Prostate gland (tissue), 2 donors: ENCODE results near the gene INSM1. TPM values are rescaled to one million over a fixed set of nuclear protein-coding genes. Genes with fewer than 3 reads are reported as not detected.

Source experiments
- DNase-seq: peaks from one replicate; pipeline ENCODE4 v3.0.0-alpha.2; 2019; ENCODE audit warnings: low spot score
- H3K27ac ChIP-seq, 2 donors: fragments of 200-600 bp; sonication (generic); 2 replicates each; pipeline ENCODE4 v1.5.1; 2017 to 2019
- H3K27me3 ChIP-seq: fragments of 200-600 bp; sonication (generic); replicated peaks from 2 replicates; pipeline ENCODE4 v1.5.1; 2019; ENCODE audit not compliant: insufficient read depth
- H3K36me3 ChIP-seq, 2 donors: fragments of 200-600 bp; sonication (generic); 1 replicate in 1 of 2; 2 replicates in 1 of 2; pipeline versions ENCODE4 v1.5.1 to v1.8.1; 2017 to 2019
- H3K4me1 ChIP-seq: fragments of 200-600 bp; sonication (generic); replicated peaks from 2 replicates; pipeline ENCODE4 v1.5.1; 2019
- H3K4me3 ChIP-seq, 2 donors: fragments of 200-600 bp; sonication (generic); 2 replicates each; pipeline ENCODE4 v1.5.1; 2017 to 2019
- H3K9me3 ChIP-seq: fragments of 200-600 bp; sonication (generic); 2 replicates; pipeline ENCODE4 v1.5.1; 2017
- POLR2A ChIP-seq: fragments of 450-650 bp; IDR thresholded peaks from one replicate; pipeline ENCODE4 v1.6.1; 2016; ENCODE audit warnings: antibody characterized with exemption, mild to moderate bottlenecking
- POLR2AphosphoS5 ChIP-seq: sonication (generic); formaldehyde crosslinking; IDR thresholded peaks from one replicate; pipeline ENCODE4 v1.6.1; 2017; ENCODE audit warnings: antibody characterized with exemption
- WGBS: methylation state at CpG from one replicate; pipeline ENCODE4 v1.1.5; 2018; 5-methylcytosine and 5-hydroxymethylcytosine counted together
- intact Hi-C: fragments of 100-400 bp; cut with DNase I; formaldehyde crosslinking; loops from one replicate; pipeline ENCODE4 v1.14.2; 2022
- total RNA-seq, 2 donors: library from RNA; depleted of rRNA; stranded (reverse); fragments of >200 nt; gene quantifications; one replicate each; pipeline ENCODE4 v1.1.0, GENCODE V29; 2016
- TF ChIP-seq, protein P1 (sequence below), 4 experiments: fragments of 200-600 bp in 2 of 4; fragments of 450-650 bp in 2 of 4; sonication (generic) in 2 of 4; IDR thresholded peaks; 1 replicate in 3 of 4; 2 replicates in 1 of 4; pipeline ENCODE4 v1.5.1; 2016 to 2019; ENCODE audit warnings: antibody characterized with exemption in 4 of 4, mild to moderate bottlenecking in 2 of 4, moderate library complexity in 2 of 4

INSM1 gene
- total RNA-seq, 2 donors from 2014 or later: 0.82 to 1.5 TPM

DNA sequence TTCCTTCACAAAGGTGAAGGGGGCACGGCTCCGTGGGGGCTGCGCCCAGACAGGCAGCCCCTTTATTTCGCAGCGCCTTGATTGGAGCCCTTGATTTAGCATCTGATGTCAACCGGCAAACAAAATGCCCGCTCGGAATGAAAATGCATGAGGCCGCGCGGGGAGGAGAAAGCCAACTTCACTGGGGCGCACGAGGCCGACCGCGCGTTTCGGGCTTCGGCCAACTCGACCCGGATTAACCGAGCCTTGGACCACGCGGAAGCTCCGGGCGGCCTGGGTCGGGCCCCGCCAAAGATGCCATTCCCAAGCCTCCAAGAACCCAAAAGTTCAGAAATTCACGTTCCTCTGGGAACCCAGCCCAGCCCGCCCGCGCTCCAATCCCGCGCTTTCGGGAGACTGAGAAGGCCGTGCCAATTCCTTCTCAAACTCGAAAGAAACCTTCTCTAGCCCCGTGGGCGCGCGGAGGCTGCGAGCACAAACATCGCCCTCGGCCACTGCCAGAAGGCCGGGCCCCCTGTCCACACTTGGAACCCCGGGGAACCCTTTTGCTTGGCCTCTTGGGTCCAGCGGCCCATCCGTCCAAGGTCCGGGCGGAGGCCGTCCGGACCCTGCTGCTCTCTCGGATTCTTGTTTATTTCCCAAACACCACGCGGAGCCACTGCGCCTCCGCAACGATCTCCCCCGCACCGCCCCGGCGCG, 879 bp upstream of the INSM1 start:
- H3K4me1 ChIP-seq: peaks cover 10% of the 10 kb centered on the region
- peaks cover 62% of the 10 kb centered on the region for H3K27me3 ChIP-seq
- H3K4me3 ChIP-seq: no peak overlapping the region

DNA sequence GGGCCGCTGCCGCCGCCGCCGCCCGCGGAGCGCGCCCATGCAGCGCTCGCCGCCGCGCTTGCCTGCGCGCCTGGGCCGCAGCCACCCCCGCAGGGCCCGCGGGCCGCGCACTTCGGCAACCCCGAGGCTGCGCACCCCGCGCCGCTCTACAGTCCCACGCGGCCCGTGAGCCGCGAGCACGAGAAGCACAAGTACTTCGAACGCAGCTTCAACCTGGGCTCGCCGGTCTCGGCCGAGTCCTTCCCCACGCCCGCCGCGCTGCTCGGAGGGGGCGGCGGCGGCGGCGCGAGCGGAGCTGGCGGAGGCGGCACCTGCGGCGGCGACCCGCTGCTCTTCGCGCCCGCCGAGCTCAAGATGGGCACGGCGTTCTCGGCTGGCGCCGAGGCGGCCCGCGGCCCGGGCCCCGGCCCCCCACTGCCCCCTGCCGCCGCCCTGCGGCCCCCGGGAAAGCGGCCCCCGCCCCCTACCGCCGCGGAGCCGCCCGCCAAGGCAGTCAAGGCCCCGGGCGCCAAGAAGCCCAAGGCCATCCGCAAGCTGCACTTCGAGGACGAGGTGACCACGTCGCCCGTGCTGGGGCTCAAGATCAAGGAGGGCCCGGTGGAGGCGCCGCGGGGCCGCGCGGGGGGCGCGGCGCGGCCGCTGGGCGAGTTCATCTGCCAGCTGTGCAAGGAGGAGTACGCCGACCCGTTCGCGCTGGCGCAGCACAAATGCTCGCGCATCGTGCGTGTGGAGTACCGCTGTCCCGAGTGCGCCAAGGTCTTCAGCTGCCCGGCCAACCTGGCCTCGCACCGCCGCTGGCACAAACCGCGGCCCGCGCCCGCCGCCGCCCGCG, 730 bp downstream of the INSM1 start:
- no peak for DNase-seq
- H3K27ac ChIP-seq: no peak overlapping the region
- WGBS: 0% methylated on average over 16 of the region's 130 CpGs
- intact Hi-C loops: no loop called here
- H3K9me3 ChIP-seq: no peaks in the 10 kb centered on the region
- H3K36me3 ChIP-seq: no peaks in the 10 kb centered on the region
- peaks cover 60% of the 10 kb centered on the region for H3K27me3 ChIP-seq
- H3K4me1 ChIP-seq: peaks cover 10% of the 10 kb centered on the region
- H3K4me3 ChIP-seq: peak overlapping the region; percentile 8 to 21
- TF ChIP-seq POLR2A (no peak), POLR2AphosphoS5 (no peak)
- TF ChIP-seq, protein P1, sequence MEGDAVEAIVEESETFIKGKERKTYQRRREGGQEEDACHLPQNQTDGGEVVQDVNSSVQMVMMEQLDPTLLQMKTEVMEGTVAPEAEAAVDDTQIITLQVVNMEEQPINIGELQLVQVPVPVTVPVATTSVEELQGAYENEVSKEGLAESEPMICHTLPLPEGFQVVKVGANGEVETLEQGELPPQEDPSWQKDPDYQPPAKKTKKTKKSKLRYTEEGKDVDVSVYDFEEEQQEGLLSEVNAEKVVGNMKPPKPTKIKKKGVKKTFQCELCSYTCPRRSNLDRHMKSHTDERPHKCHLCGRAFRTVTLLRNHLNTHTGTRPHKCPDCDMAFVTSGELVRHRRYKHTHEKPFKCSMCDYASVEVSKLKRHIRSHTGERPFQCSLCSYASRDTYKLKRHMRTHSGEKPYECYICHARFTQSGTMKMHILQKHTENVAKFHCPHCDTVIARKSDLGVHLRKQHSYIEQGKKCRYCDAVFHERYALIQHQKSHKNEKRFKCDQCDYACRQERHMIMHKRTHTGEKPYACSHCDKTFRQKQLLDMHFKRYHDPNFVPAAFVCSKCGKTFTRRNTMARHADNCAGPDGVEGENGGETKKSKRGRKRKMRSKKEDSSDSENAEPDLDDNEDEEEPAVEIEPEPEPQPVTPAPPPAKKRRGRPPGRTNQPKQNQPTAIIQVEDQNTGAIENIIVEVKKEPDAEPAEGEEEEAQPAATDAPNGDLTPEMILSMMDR (IDR thresholded peaks at IDR 0.05): no peak

More for the DNA sequence above, 879 bp upstream of the INSM1 start:
- no peaks in the 10 kb centered on the region for H3K36me3 ChIP-seq
- no peak for DNase-seq
- intact Hi-C loops: no loop called here
- TF ChIP-seq, protein P1 (IDR thresholded peaks at IDR 0.05): no peak
- TF ChIP-seq POLR2AphosphoS5 (no peak), POLR2A (no peak)
- H3K9me3 ChIP-seq: no peaks in the 10 kb centered on the region
- WGBS: under 1% methylated on average over 63 of the region's 63 CpGs
- H3K27ac ChIP-seq: no peak overlapping the region

DNA sequence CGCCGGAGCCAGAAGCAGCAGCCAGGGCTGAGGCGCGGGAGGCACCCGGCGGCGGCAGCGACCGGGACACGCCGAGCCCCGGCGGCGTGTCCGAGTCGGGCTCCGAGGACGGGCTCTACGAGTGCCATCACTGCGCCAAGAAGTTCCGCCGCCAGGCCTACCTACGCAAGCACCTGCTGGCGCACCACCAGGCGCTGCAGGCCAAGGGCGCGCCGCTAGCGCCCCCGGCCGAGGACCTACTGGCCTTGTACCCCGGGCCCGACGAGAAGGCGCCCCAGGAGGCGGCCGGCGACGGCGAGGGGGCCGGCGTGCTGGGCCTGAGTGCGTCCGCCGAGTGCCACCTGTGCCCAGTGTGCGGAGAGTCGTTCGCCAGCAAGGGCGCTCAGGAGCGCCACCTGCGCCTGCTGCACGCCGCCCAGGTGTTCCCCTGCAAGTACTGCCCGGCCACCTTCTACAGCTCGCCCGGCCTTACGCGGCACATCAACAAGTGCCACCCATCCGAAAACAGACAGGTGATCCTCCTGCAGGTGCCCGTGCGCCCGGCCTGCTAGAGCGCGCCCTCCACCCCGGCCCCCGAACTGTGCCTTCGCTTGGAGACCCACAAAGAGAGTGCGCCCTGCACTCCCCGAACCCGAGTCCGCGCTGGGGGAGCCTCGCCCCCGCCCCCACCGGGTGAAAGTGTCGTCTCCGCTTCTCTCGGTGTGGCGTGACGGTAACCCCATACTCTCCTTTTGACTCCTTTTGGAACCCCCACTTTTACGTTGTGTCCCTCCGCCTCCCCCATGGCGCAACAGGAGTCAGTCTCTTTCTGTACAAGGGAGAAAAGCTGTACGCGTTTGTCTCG, 1.6 kb downstream of the INSM1 start:
- no peak for DNase-seq
- 2% methylated on average over 46 of the region's 86 CpGs for WGBS
- no peaks in the 10 kb centered on the region for H3K9me3 ChIP-seq
- peaks cover 52% of the 10 kb centered on the region for H3K27me3 ChIP-seq
- H3K36me3 ChIP-seq: no peaks in the 10 kb centered on the region
- H3K27ac ChIP-seq: no peak overlapping the region
- H3K4me3 ChIP-seq: peak overlapping the region; percentile 8 to 21
- H3K4me1 ChIP-seq: peaks cover 10% of the 10 kb centered on the region
- no peak for TF ChIP-seq POLR2AphosphoS5
- TF ChIP-seq POLR2A: no peak
- TF ChIP-seq, protein P1 (IDR thresholded peaks at IDR 0.05): no peak
- intact Hi-C loops: no loop called here

DNA sequence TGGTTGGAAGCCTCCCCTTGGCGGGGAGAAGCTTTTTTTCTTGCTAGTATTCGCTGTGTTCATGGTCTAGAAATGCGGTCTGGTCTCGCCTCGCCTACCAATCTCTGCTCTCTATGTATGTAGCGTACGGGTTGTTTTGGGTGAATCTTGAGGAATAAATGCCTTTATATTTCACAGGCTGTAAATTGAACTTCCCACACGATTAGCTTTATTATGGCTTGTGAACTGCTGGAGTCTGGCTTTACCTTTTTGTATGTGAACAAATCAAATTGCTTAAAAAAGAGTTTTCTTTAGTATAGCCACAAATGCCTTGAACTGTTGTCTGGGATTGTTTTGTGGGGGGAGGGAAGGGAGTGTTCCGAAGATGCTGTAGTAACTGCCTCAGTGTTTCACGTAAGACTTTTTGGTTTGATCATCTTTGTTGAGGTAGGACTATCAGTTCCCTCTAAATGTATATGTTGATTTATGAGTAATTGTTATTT, 2.2 kb downstream of the INSM1 start:
- TF ChIP-seq POLR2A: no peak
- TF ChIP-seq POLR2AphosphoS5: no peak
- TF ChIP-seq, protein P1 (IDR thresholded peaks at IDR 0.05): no peak
- Histone ChIP-seq H3K9me3 (no peaks in the 10 kb centered on the region), H3K36me3 (no peaks in the 10 kb centered on the region), H3K4me3 (no peak overlapping the region), H3K4me1 (peaks cover 10% of the 10 kb centered on the region), H3K27ac (no peak overlapping the region), H3K27me3 (peaks cover 46% of the 10 kb centered on the region)
- 20% methylated on average over 10 of the region's 10 CpGs for WGBS
- intact Hi-C loops: no loop called here
- no peak for DNase-seq
